GM21381 (cell line): ENCODE data around the gene MITD1.
"Not testable (repeated sequence)": the region's sequence is repeated elsewhere in the genome, so short reads cannot be mapped to it uniquely, and the experiment has no call there.

Source experiments
- ATAC-seq: cut with Tn5 transposase; IDR thresholded peaks from one replicate; pipeline ENCODE4 v1.9.1; 2021; ENCODE audit warnings: mild to moderate bottlenecking, moderate library complexity; ENCODE audit not compliant: unreplicated experiment

Gene MITD1

GRCh38 chr2:99180755-99181623, at the start of gene MITD1, which contains the start of gene MRPL30:
MITD1 (minus strand) TSS chr2:99181058; CDS start chr2:99180981, 77 bp downstream.
MRPL30 (plus strand) TSS chr2:99181184; CDS start chr2:99186204, 5,020 bp downstream.
- ATAC-seq: peak; percentile 93

- ATAC-seq: no peak
Measured at GRCh38 chr2:99217929-99218501, 37.2 kb upstream of the MITD1 start.

GRCh38 chr2:99216096-99216495, 35.2 kb upstream of the MITD1 start:
- ATAC-seq: no peak

GRCh38 chr2:99205491-99205890, 24.6 kb upstream of the MITD1 start:
- no peak for ATAC-seq

GRCh38 chr2:99201959-99202678, 21.3 kb upstream of the MITD1 start:
- no peak for ATAC-seq

GRCh38 chr2:99200076-99200800, 19.4 kb upstream of the MITD1 start:
- ATAC-seq: no peak

GRCh38 chr2:99198103-99198841, 17.4 kb upstream of the MITD1 start:
- ATAC-seq: no peak

- not testable (repeated sequence) for ATAC-seq
Measured at GRCh38 chr2:99192364-99192763, 11.5 kb upstream of the MITD1 start.

- no peak for ATAC-seq
Measured at GRCh38 chr2:99190548-99190947, 9.7 kb upstream of the MITD1 start.

GRCh38 chr2:99188357-99188756, 7.5 kb upstream of the MITD1 start:
- no peak for ATAC-seq

GRCh38 chr2:99187011-99187410, 6.2 kb upstream of the MITD1 start:
- ATAC-seq: no peak

- no peak for ATAC-seq
Measured at GRCh38 chr2:99184811-99185210, 4.0 kb upstream of the MITD1 start.

- no peak for ATAC-seq
Measured at GRCh38 chr2:99183025-99183424, 2.2 kb upstream of the MITD1 start.

- no peak for ATAC-seq
Measured at GRCh38 chr2:99181624-99182000, 754 bp upstream of the MITD1 start.

- ATAC-seq: no peak
Measured at GRCh38 chr2:99171377-99172140, 9.3 kb downstream of the MITD1 start.

GRCh38 chr2:99169534-99169933, 11.3 kb downstream of the MITD1 start:
- ATAC-seq: no peak

GRCh38 chr2:99166218-99166617, 14.6 kb downstream of the MITD1 start:
- no peak for ATAC-seq

- no peak for ATAC-seq
Measured at GRCh38 chr2:99159594-99159993, 21.3 kb downstream of the MITD1 start.

- no peak for ATAC-seq
Measured at GRCh38 chr2:99158599-99158998, 22.3 kb downstream of the MITD1 start.

GRCh38 chr2:99156891-99157290, 24.0 kb downstream of the MITD1 start:
- ATAC-seq: no peak
